ENCODE data around the gene TPM4.

GRCh38 chr19:16042533-16043085, 33.7 kb upstream of the TPM4 start:
- no peak for TF ChIP-seq CTCF (IDR thresholded peaks at IDR 0.05)
- no peak for TF ChIP-seq POLR2A (IDR thresholded peaks at IDR 0.05)

Data from body of pancreas (tissue), 4 donors.